WTC11 (cell line): ENCODE measurements around the gene RSPRY1. TPM values are rescaled to one million over a fixed set of nuclear protein-coding genes. Genes with fewer than 3 reads are reported as not detected.

Source experiments
- ATF6 ChIP-seq: sonication (generic); formaldehyde crosslinking; IDR thresholded peaks from 2 replicates; pipeline ENCODE4 v1.8.1; 2023; ENCODE audit warnings: mild to moderate bottlenecking, missing genetic modification reagents
- CREM ChIP-seq: sonication (generic); formaldehyde crosslinking; IDR thresholded peaks from 2 replicates; pipeline ENCODE4 v1.8.1; 2022; ENCODE audit warnings: mild to moderate bottlenecking, missing genetic modification reagents, moderate library complexity
- FOXP1 ChIP-seq: sonication (generic); formaldehyde crosslinking; IDR thresholded peaks from 2 replicates; pipeline ENCODE4 v1.8.0; 2022; ENCODE audit warnings: missing genetic modification reagents, mild to moderate bottlenecking, moderate library complexity, borderline replicate concordance
- FOXP4 ChIP-seq: sonication (generic); formaldehyde crosslinking; IDR thresholded peaks from 2 replicates; pipeline ENCODE4 v1.8.0; 2022; ENCODE audit warnings: mild to moderate bottlenecking, missing genetic modification reagents
- IRF1 ChIP-seq: sonication (generic); formaldehyde crosslinking; IDR thresholded peaks from 2 replicates; pipeline ENCODE4 v1.8.0; 2023; ENCODE audit warnings: missing genetic modification reagents
- MYBL2 ChIP-seq: sonication (generic); formaldehyde crosslinking; IDR thresholded peaks from 2 replicates; pipeline ENCODE4 v1.8.1; 2023; ENCODE audit warnings: mild to moderate bottlenecking, moderate library complexity, missing genetic modification reagents
- NFATC4 ChIP-seq: fragments of 250-450 bp; sonication (Bioruptor Pico); IDR thresholded peaks from 2 replicates; pipeline ENCODE4 v1.9.0; 2021; ENCODE audit warnings: mild to moderate bottlenecking
- OVOL2 ChIP-seq: fragments of 250-450 bp; sonication (Bioruptor Pico); IDR thresholded peaks from 2 replicates; pipeline ENCODE4 v1.9.0; 2021; ENCODE audit warnings: mild to moderate bottlenecking, borderline replicate concordance
- PRRX2 ChIP-seq: fragments of 250-450 bp; sonication (Bioruptor Pico); IDR thresholded peaks from 2 replicates; pipeline ENCODE4 v1.8.0; 2021; ENCODE audit warnings: mild to moderate bottlenecking
- TCF7 ChIP-seq: sonication (generic); formaldehyde crosslinking; IDR thresholded peaks from 2 replicates; pipeline ENCODE4 v1.8.0; 2022; ENCODE audit warnings: mild to moderate bottlenecking, low read depth, missing genetic modification reagents, moderate library complexity
- USF1 ChIP-seq: sonication (generic); formaldehyde crosslinking; IDR thresholded peaks from 2 replicates; pipeline ENCODE4 v1.8.0; 2022; ENCODE audit warnings: mild to moderate bottlenecking, missing genetic modification reagents
- ZNF532 ChIP-seq: fragments of 250-450 bp; sonication (Bioruptor Pico); IDR thresholded peaks from 2 replicates; pipeline ENCODE4 v1.9.0; 2021; ENCODE audit warnings: mild to moderate bottlenecking, borderline replicate concordance
- ZSCAN18 ChIP-seq: fragments of 250-450 bp; sonication (Bioruptor Pico); IDR thresholded peaks from 2 replicates; pipeline ENCODE4 v2.1.2; 2022; ENCODE audit warnings: mild to moderate bottlenecking, moderate library complexity
- total RNA-seq: library from RNA; stranded (reverse); gene quantifications from 3 replicates; pipeline ENCODE4 v1.2.3, GENCODE V29; 2021

Gene RSPRY1
- total RNA-seq, 1 experiment from 2014 or later, result 26.8 TPM

GRCh38 chr16:57244767-57245471 is 58.8 kb downstream of the RSPRY1 start, which contains the start of gene ARL2BP (continued):
- no peak for TF ChIP-seq ZNF532 (CRISPR knock-in tag)
- 0 out of 2 replicates have a peak, but pooled peaks have one; percentile 9 for TF ChIP-seq USF1 (CRISPR knock-in tag)
- no peak for TF ChIP-seq ZSCAN18 (CRISPR knock-in tag)
- TF ChIP-seq ATF6 (CRISPR knock-in tag), result no peak
- TF ChIP-seq NFATC4 (CRISPR knock-in tag), result no peak
- TF ChIP-seq IRF1 (CRISPR knock-in tag), result no peak
- TF ChIP-seq OVOL2 (CRISPR knock-in tag), result no peak
- no peak for TF ChIP-seq MYBL2 (CRISPR knock-in tag)
- no peak for TF ChIP-seq FOXP4 (CRISPR knock-in tag)
- no peak; the same call in 1 of the 2 replicates for TF ChIP-seq CREM (CRISPR knock-in tag)
- 0 out of 2 replicates have a peak, but pooled peaks have one; percentile 63 for TF ChIP-seq FOXP1 (CRISPR knock-in tag)
- no peak for TF ChIP-seq PRRX2 (CRISPR knock-in tag)
- TF ChIP-seq TCF7, result no peak
